ENCODE data around the gene ARL4A. TPM values are rescaled to one million over a fixed set of nuclear protein-coding genes. Genes with fewer than 3 reads are reported as not detected.

The ARL4A gene
- total and polyA plus RNA-seq, 9 of the 15 experiments (the other 6 are each of a cell fraction or from before 2014, with no cell fraction given) = 118 to 688 (median 172) TPM

- TF ChIP-seq USF2 (CRISPR knock-in tag; IDR thresholded peaks at IDR 0.05) (no peak), NFIX (CRISPR knock-in tag; IDR thresholded peaks at IDR 0.05; ENCODE audit: low read depth) (no peak), TCF7L2 (IDR thresholded peaks at IDR 0.05; ENCODE audit: low read depth, low read length) (no peak), STAT5B (CRISPR knock-in tag; IDR thresholded peaks at IDR 0.05) (no peak), ELF2 (CRISPR knock-in tag; IDR thresholded peaks at IDR 0.05) (no peak), SAFB (IDR thresholded peaks at IDR 0.05; ENCODE audit: borderline replicate concordance, low read depth, low read length) (no peak), AFF4 (CRISPR knock-in tag; IDR thresholded peaks at IDR 0.05) (no peak), MCM5 (IDR thresholded peaks at IDR 0.05; ENCODE audit: low read depth) (no peak), ZNF384 (IDR thresholded peaks at IDR 0.05; ENCODE audit: low read depth, low read length) (no peak), ZNF232 (CRISPR knock-in tag; IDR thresholded peaks at IDR 0.05) (no peak), ZNF408 (CRISPR knock-in tag; IDR thresholded peaks at IDR 0.05; ENCODE audit: low read depth) (no peak), IRF1 (CRISPR knock-in tag; IDR thresholded peaks at IDR 0.05; ENCODE audit: borderline replicate concordance) (no peak), RBFOX2 (IDR thresholded peaks at IDR 0.05; ENCODE audit: low read depth, low read length) (no peak), CBFA2T2 (conservative IDR thresholded peaks at IDR 0.05) (no peak), MECOM (CRISPR knock-in tag; IDR thresholded peaks at IDR 0.05) (peak; percentile 46; the same call in 1 of the 2 replicates)
Observed at GRCh38 chr7:12716134-12716681, 28.8 kb downstream of the ARL4A start (continued).
